ENCODE measurements around the gene PTPMT1.
"Not testable (repeated sequence)": the region's sequence is repeated elsewhere in the genome, so short reads cannot be mapped to it uniquely, and the experiment has no call there.

PTPMT1 gene

DNA sequence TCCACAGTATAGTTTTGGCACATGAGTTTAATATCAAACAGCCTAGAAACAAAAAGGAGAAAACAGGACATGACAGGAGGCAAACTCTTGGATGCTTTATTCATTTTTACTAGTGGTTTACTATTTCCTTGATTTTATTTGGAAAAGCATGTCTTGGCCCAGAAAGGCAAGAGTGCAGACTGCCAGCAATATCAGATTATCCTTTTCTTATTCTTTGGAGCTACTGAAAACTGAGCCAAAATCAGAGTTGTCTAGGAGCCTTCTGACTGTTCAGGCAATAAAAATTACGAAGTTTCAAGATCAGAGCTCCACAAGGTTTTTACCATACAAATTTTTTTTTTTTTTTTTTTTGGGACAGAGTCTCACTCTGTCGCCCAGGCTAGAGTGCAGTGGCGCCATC is 28.5 kb upstream of the PTPMT1 start:
- peaks cover 53% of the 10 kb centered on the region for H3K79me2 ChIP-seq
- no peaks in the 10 kb centered on the region for H3K9me3 ChIP-seq (ENCODE audit: control insufficient read depth, low read length)
- TF ChIP-seq CTCF (IDR thresholded peaks at IDR 0.05): no peak
- H3K4me1 ChIP-seq: peaks cover 7% of the 10 kb centered on the region
- H3K4me2 ChIP-seq (ENCODE audit: low read length): no peak overlapping the region
- no peaks in the 10 kb centered on the region for H3K27me3 ChIP-seq (ENCODE audit: control insufficient read depth, insufficient read depth, low read length)
- H3K4me3 ChIP-seq (ENCODE audit: low read depth, low read length): no peak overlapping the region
- no peak overlapping the region for H3K9ac ChIP-seq
- H2AFZ ChIP-seq: no peak overlapping the region
- no peak overlapping the region for H3K27ac ChIP-seq
- no peaks in the 10 kb centered on the region for H3K36me3 ChIP-seq (ENCODE audit: control insufficient read depth, insufficient read depth, low read length)

- H3K27me3 ChIP-seq (ENCODE audit: control insufficient read depth, insufficient read depth, low read length): no peaks in the 10 kb centered on the region
- H3K79me2 ChIP-seq: peaks cover 58% of the 10 kb centered on the region
- H3K9me3 ChIP-seq (ENCODE audit: control insufficient read depth, low read length): no peaks in the 10 kb centered on the region
- peak overlapping the region; percentile 9 for H3K4me2 ChIP-seq (ENCODE audit: low read length)
- TF ChIP-seq CTCF (IDR thresholded peaks at IDR 0.05): no peak
- no peaks in the 10 kb centered on the region for H3K36me3 ChIP-seq (ENCODE audit: control insufficient read depth, insufficient read depth, low read length)
- H3K4me3 ChIP-seq (ENCODE audit: low read depth, low read length): no peak overlapping the region
- H3K9ac ChIP-seq: no peak overlapping the region
- peaks cover 7% of the 10 kb centered on the region for H3K4me1 ChIP-seq
- no peak overlapping the region for H2AFZ ChIP-seq
- H3K27ac ChIP-seq: no peak overlapping the region
Observed at GRCh38 chr11:47538741-47539565, 26.4 kb upstream of the PTPMT1 start.

DNA sequence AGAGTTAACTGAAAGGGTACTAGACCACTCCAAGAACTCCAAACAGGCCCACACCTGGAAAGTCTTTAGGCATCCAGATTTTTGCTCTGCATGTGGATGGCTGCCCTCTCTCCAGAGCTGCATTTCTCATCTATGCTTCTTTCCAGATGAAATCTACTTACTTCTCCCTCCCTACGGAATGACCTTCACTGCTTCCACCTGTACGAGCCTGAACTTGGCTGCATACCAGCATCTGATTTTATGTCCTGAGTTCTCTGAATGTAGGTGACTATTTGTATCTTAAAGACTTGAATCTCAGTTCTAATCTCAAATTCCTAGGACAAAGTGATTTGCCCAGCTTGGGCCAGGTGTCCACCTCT is 25.7 kb upstream of the PTPMT1 start:
- peaks cover 7% of the 10 kb centered on the region for H3K4me1 ChIP-seq
- no peak overlapping the region for H3K9ac ChIP-seq
- H2AFZ ChIP-seq: no peak overlapping the region
- H3K9me3 ChIP-seq (ENCODE audit: control insufficient read depth, low read length): no peaks in the 10 kb centered on the region
- no peak for TF ChIP-seq CTCF (IDR thresholded peaks at IDR 0.05)
- peaks cover 63% of the 10 kb centered on the region for H3K79me2 ChIP-seq
- no peaks in the 10 kb centered on the region for H3K36me3 ChIP-seq (ENCODE audit: control insufficient read depth, insufficient read depth, low read length)
- no peaks in the 10 kb centered on the region for H3K27me3 ChIP-seq (ENCODE audit: control insufficient read depth, insufficient read depth, low read length)
- H3K4me2 ChIP-seq (ENCODE audit: low read length): peak overlapping the region; percentile 9
- H3K27ac ChIP-seq: no peak overlapping the region
- H3K4me3 ChIP-seq (ENCODE audit: low read depth, low read length): peak overlapping the region; percentile 20

DNA sequence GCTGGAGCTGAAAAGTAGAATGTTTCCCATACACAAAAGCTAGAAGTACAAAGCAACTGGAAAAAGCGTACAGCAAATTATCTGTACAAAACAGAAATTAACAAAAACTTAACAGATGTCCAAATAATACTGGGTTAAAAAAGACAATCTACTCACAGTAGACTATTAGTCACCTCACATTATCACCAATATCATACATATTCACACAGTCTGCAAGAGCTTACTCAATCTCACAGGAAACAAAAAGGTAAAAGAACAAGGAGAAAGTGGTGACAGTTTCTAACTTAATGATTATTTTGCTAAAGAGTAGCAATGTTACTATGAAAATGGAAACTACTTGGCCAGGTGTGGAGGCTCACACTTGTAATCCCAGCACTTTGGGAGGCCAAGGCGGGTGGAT is 24.3 kb upstream of the PTPMT1 start:
- no peaks in the 10 kb centered on the region for H3K27me3 ChIP-seq (ENCODE audit: control insufficient read depth, insufficient read depth, low read length)
- H3K36me3 ChIP-seq (ENCODE audit: control insufficient read depth, insufficient read depth, low read length): no peaks in the 10 kb centered on the region
- TF ChIP-seq CTCF (IDR thresholded peaks at IDR 0.05): no peak
- peaks cover 7% of the 10 kb centered on the region for H3K4me1 ChIP-seq
- H3K4me3 ChIP-seq (ENCODE audit: low read depth, low read length): no peak overlapping the region
- H3K79me2 ChIP-seq: peaks cover 58% of the 10 kb centered on the region
- no peak overlapping the region for H3K9ac ChIP-seq
- no peak overlapping the region for H3K4me2 ChIP-seq (ENCODE audit: low read length)
- no peak overlapping the region for H2AFZ ChIP-seq
- no peaks in the 10 kb centered on the region for H3K9me3 ChIP-seq (ENCODE audit: control insufficient read depth, low read length)
- no peak overlapping the region for H3K27ac ChIP-seq

DNA sequence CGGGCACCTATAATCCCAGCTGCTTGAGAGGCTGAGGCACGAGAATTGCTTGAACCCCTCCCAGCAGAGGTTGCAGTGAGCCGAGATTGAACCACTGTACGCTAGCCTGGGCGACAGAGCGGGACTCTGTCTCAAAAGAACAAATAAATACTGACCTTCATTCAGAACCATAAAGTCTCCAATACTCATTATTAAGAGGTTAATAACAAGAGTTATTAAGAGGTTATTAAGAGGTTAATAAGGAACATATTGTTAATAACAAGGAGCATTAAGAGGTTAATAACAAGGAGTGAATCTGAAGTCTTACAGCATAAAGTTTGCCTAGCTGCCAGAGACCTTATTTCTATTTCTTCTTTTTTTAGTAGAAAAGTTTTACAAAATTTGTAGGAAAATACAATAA is 20.1 kb upstream of the PTPMT1 start:
- H3K4me2 ChIP-seq (ENCODE audit: low read length): no peak overlapping the region
- H3K9ac ChIP-seq: no peak overlapping the region
- H2AFZ ChIP-seq: no peak overlapping the region
- TF ChIP-seq CTCF (IDR thresholded peaks at IDR 0.05): no peak
- H3K27ac ChIP-seq: no peak overlapping the region
- no peaks in the 10 kb centered on the region for H3K4me1 ChIP-seq
- no peak overlapping the region for H3K4me3 ChIP-seq (ENCODE audit: low read depth, low read length)
- peaks cover 62% of the 10 kb centered on the region for H3K79me2 ChIP-seq
- H3K36me3 ChIP-seq (ENCODE audit: control insufficient read depth, insufficient read depth, low read length): no peaks in the 10 kb centered on the region
- H3K9me3 ChIP-seq (ENCODE audit: control insufficient read depth, low read length): no peaks in the 10 kb centered on the region
- H3K27me3 ChIP-seq (ENCODE audit: control insufficient read depth, insufficient read depth, low read length): no peaks in the 10 kb centered on the region

DNA sequence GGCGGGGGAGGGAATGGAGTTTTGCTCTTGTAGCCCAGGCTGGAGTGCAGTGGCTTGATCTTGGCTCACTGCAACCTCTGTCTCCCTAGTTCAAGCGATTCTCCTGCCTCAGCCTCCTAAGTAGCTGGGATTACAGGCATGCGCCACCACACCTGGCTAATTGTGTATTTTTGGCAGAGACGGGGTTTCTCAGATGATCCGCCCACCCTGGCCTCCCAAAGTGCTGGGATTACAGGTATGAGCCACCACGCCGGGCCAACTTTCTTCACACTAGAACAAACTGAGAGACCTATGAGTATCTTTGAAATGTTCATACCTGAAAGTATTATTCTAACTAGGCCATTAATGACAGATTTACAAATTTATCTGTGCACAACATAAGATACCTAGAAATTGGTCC is 19.1 kb upstream of the PTPMT1 start:
- not testable (repeated sequence) for H3K27me3 ChIP-seq (ENCODE audit: control insufficient read depth, insufficient read depth, low read length); H3K4me3 ChIP-seq (ENCODE audit: low read depth, low read length); H3K27ac ChIP-seq; H3K4me1 ChIP-seq; H3K4me2 ChIP-seq (ENCODE audit: low read length); H3K36me3 ChIP-seq (ENCODE audit: control insufficient read depth, insufficient read depth, low read length); H3K9ac ChIP-seq; H2AFZ ChIP-seq; H3K9me3 ChIP-seq (ENCODE audit: control insufficient read depth, low read length)
- peaks cover 57% of the 10 kb centered on the region for H3K79me2 ChIP-seq

All from parathyroid adenoma (tissue), 2 donors.